HG03575 (cell line): ENCODE data around the gene SPRED2.

Experiments
- ATAC-seq: cut with Tn5 transposase; IDR thresholded peaks from one replicate; pipeline ENCODE4 v1.9.1; 2021; ENCODE audit not compliant: unreplicated experiment, insufficient number of reproducible peaks, low FRiP score; ENCODE audit errors: extremely low read depth

Gene SPRED2

DNA sequence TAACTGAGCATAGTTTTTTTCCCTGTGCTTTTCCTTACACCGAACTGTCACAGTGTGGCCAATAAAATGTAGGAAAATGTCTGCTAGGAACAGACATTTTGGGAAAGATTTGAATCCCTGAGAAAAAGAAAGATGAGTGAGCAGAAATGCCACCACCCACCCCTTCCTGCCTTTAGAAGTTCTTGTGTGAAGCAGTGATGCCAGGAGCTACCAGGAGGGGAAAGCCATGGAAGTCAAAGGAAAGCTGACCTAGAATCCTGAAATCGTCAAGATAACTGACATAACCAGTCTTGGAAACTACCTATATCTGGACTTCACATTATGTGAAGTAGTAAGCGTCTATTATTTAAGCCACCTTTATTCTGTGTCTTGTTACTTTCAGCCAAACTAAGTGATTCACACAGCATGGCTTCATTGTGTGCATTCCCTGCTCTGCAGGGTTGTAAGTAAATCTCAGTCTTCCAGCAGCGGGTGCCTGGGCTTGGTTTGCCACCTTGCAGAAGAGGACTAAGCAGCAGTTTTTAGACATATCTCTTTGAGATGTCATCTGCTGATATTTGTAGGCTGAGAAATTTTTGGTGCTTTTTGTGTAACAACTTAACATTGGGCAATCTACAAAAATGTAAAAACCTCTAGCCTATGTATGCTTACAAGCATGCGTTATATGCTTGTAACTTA is 11.2 kb upstream of the SPRED2 start:
- no peak for ATAC-seq

- ATAC-seq, result no peak
These were observed 10.1 kb upstream of the SPRED2 start for GRCh38 chr2:65442420-65443020.

GRCh38 chr2:65438137-65438899 is 5.9 kb upstream of the SPRED2 start:
- no peak for ATAC-seq

- ATAC-seq, result no peak
These were observed 5.2 kb upstream of the SPRED2 start for GRCh38 chr2:65437392-65438135.

- peak; percentile 48 for ATAC-seq
These were observed 4.4 kb upstream of the SPRED2 start for GRCh38 chr2:65436824-65437221.

DNA sequence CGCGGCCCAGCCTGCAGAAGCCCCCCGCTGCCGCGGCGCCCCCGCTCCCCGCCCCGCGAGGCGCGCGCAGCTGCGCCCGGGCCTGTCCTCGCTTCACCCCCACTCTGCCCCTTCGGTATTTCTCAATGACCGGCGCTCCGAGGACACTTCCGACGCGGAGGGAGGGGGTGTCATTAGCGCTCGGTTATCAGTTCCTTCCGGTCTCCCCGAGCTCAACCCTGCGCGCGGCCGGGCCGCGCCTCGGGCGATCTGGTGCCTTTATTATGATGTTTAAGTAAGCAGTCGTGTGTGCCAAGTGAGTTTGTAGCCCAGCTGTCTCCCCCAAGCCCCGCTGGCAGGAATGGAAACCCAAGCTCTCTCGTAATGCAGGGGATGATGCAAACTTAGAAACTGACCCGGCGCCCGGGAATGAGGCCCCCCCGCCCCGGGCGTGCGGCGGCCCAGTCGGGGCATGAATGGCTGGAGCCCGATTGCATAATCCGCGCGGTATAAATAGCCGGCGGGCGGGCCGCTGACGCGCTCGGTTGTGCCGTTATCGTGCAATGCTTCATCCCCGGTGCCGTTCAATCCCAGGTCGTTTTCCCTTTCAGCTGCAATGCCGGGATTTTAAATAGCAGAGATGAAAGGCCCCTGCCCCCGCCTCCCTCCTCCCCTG is 3.9 kb upstream of the SPRED2 start:
- no peak for ATAC-seq

DNA sequence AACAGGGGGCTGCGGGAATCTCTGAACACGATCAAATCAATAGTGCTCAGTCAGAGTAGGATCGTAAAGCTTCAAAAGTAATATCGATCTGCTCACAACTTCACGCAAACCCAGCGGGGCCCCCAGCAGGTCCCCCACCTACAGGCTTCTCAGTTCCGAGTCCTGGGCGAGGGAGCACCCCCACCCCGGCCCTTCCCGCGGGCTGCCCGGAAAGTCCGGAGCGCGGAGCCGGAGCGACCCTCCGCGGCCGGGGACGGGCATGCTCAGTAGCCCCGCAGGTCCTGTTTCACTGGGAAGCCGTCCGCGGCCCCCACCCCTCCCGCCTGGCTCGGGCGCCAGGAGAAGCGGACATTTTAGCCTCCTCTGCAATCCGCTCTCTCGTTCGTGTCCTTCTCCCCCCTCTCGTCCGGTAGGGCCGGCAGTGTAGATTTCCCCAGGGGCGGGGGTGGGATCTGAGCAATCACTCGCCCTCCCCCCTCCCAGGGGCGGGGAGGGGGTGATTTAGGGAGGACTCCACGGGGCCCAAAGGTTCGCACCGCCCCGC is 3.3 kb upstream of the SPRED2 start:
- no peak for ATAC-seq

- ATAC-seq, result no peak
These were observed 2.3 kb upstream of the SPRED2 start for GRCh38 chr2:65434592-65435241.

GRCh38 chr2:65431421-65432226 is 775 bp downstream of the SPRED2 start:
- ATAC-seq, result no peak

DNA sequence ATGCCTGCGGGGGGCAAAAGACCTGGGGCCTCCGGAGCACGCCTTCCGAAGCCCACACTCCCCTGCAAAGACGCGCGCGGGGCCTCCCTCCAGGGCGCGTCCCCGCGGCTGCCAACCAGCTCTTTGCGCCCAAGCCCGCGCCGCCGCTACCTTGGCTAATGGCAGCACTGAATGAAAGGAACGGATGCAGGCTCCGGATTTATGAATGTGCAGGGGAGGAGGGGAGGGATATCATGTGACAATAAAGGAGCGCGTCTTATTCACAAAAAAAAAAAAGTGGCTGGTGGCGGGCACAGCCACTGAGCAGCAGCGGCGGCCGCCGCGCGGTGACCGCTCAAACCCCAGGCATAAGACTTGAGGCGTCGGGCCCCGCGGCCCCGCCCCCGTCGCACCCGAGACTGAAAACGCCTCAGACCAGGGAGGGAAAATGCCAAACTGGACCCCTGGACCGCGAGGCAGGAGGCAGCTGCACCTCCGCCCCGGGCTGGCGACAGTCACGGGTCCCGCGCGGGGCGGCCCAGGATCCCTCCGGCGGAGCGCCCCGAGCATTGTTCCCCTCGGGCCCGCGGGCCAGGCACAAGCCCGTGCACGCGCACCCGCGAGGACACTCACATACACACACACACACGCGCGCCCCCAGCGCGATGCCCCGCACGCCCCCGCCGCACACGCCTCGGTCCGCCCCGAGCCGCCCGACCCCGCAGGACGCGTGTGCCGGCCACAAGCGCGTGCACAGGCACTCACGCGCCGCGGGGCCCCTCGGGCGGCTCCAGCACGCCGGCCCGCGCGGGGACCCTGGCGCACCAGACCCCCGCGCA is 1.6 kb downstream of the SPRED2 start:
- ATAC-seq, result no peak

DNA sequence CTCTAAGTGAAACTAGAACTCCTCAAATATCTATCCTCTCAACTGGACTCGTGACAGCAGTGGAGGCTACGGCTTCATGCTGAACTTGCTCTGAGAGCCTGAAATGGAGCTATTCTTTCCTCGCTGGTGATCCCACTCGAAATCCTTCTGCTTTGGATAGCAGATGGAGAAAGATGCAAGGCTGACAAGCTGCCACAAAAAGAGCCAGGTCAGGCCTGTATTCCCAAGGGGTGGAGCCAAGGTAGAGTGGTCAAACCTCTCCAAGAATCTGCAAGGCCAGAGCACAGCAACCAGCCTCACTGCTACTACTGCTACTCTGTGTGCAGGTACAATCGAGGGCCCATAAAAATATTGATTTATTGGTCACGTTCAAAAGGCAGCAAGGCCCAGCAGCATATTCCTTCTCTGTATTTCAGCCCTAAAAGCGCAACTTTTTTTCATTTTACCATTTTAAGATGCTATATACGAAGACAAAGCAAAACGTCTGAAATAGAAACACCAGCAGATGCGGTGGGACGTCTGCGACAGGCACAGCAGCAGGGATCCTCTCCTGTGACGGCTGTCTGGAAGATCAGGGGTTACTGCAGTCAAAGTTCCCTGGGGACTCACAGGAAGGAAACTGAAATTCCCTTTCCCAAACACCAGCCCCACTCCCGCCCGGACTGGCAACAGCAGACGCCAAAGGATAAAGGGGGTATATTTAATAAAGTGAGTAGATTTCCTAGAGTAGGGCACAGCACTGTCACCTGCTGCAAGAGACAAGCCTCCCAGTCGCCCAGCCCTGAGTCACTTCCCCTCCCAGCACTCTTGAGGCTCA is 2.4 kb downstream of the SPRED2 start:
- no peak for ATAC-seq

DNA sequence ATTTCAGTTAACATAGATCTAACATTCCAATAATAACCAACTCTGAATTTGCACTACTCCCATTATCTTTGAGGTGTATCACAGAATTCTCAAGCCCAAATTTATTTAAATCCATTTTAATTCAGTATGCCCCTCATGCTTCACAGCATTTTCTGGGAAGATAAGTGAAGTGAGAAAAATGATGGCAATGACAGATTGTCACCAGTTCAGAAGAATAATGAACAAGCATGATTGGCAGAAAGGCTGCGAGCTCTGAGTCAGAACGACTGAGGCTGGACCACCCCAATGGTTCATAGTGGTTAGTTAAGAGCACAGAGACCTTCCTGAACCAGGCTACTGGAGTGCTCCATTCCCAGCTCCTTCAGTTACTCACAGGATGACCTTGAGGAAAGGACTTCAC is 4.9 kb downstream of the SPRED2 start:
- no peak for ATAC-seq

GRCh38 chr2:65425276-65425675 is 7.1 kb downstream of the SPRED2 start:
- no peak for ATAC-seq

DNA sequence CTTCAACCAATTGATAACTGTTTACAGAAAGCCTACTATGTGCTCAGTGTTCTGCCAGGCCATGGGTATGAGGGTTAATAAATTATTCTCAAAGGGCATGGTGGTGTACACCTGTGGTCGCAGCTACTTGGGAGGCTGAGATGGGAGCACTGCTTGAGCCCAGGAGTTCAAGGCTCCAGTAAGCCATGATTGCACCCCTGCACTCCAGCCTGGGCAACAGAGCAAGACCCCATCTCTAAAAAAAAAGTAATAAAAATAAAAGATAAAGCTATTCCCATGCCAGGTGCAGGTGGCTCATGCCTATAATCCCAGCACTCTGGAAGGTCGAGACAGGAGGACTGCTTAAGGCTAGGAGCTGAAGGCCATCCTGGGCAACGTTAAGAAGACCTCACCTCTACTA is 8.0 kb downstream of the SPRED2 start:
- ATAC-seq, result no peak

DNA sequence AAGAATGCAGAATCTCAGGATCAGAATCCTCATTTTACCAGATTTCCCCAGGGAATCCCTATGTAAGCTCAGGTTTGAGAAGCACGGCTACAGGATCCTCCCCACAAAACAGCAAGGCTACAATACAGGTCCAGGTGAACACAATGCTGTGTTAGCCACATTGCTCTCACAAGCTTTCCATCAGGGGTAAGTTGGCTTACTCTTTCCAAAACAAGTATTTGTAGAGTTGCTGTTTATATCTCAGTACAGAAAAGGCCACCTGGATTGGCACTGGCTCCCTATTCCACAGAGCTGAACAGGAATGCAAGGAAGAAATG is 11.0 kb downstream of the SPRED2 start:
- no peak for ATAC-seq

GRCh38 chr2:65420712-65421431 is 11.5 kb downstream of the SPRED2 start:
- peak; percentile 43 for ATAC-seq
